Measurements from ENCODE around the gene OR8D1. TPM values are rescaled to one million over a fixed set of nuclear protein-coding genes. Genes with fewer than 3 reads are reported as not detected.
A peak's percentile ranks its signal among the peaks of the same experiment; 100 is the strongest.
"Not testable (repeated sequence)": the region's sequence is repeated elsewhere in the genome, so short reads cannot be mapped to it uniquely, and the experiment has no call there.

Gene OR8D1
- total RNA-seq, 1 donor from 2014 or later, result not detected

DNA sequence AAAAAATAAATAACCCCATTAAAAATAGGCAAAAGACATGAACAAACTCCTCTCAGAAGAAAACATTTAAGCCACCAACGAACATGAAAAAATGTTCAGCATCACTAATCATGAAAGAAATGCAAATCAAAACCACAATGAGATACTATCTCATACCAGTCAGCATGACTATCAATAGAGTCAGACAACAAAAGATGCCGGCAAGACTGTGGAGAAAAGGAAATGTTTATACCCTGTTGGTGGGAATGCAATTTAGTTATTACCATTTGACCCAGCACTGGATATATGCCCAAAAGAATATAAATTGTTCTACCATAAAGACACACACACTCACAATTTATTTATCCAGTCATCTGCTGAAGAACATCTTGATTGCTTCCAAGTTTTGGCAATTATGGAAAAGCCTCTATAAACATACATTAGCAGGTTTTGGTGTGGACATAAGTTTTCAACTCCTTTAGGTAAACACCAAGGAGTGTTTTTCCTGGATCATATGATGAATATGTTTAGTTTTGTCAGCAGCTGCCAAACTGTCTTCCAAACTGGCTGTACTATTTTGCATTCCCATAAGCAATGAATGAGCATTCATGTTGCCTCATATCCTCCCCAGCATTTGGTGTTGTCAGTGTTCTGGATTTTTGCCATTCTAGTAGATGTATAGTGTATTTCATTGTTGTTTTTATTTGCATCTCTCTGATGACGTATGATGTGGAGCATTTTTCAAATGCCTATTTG is 28.0 kb downstream of the OR8D1 start:
- Histone ChIP-seq H3K27me3 (ENCODE audit: control insufficient read depth, insufficient read depth, low read length) (no peaks in the 10 kb centered on the region), H3K4me3 (ENCODE audit: low read depth, low read length) (no peak overlapping the region), H3K36me3 (ENCODE audit: control insufficient read depth, insufficient read depth, low read length) (no peaks in the 10 kb centered on the region)
- no peak for TF ChIP-seq CTCF (IDR thresholded peaks at IDR 0.05; ENCODE audit: insufficient read depth, low read length, poor library complexity, severe bottlenecking)
- no peak for DNase-seq (ENCODE audit: low read depth)

DNA sequence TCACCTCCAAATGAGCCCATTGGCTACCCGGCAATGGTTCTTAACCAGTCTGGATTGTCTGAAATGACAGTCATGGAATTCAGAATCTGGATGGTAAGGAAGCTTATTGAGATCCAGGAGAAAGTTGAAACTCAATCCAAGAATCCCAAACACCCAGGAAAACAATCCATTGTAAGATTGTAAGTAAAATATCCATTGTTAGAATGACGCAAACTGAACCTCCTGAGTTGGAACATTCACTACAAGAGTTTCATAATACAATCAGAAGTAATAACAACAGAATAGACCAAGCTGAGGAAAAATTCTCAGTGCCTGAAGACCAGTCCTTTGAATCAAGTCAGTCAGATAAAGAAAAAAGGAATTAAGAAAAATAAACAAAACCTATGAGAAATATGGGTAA is 35.5 kb downstream of the OR8D1 start:
- Histone ChIP-seq H3K36me3 (ENCODE audit: control insufficient read depth, insufficient read depth, low read length) (no peaks in the 10 kb centered on the region), H3K27me3 (ENCODE audit: control insufficient read depth, insufficient read depth, low read length) (no peaks in the 10 kb centered on the region), H3K4me3 (ENCODE audit: low read depth, low read length) (no peak overlapping the region)
- no peak for DNase-seq (ENCODE audit: low read depth)
- no peak for TF ChIP-seq CTCF (IDR thresholded peaks at IDR 0.05; ENCODE audit: insufficient read depth, low read length, poor library complexity, severe bottlenecking)

DNA sequence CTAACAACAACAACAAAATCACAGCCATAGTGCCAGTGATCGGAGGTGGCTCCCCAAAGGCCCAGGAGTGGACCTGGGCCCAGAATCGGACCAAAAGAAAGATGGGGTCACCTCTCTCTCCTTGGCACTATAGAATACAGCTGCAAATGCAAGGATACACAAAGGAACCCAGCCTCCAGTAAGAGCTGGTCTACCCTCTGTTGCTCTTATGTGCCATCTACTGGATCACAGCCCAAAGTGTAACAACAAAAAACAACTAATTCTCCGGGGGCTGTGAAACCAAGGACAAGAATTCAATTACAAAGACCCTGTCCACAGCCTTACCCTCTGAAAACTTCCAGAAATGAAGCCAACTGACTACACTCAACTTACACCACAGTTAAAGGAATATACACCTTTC is 35.9 kb downstream of the OR8D1 start:
- no peaks in the 10 kb centered on the region for H3K36me3 ChIP-seq (ENCODE audit: control insufficient read depth, insufficient read depth, low read length)
- no peaks in the 10 kb centered on the region for H3K27me3 ChIP-seq (ENCODE audit: control insufficient read depth, insufficient read depth, low read length)
- no peak overlapping the region for H3K4me3 ChIP-seq (ENCODE audit: low read depth, low read length)
- peak; percentile 13 for TF ChIP-seq CTCF (IDR thresholded peaks at IDR 0.05; ENCODE audit: insufficient read depth, low read length, poor library complexity, severe bottlenecking)
- DNase-seq (ENCODE audit: low read depth), result no peak

DNA sequence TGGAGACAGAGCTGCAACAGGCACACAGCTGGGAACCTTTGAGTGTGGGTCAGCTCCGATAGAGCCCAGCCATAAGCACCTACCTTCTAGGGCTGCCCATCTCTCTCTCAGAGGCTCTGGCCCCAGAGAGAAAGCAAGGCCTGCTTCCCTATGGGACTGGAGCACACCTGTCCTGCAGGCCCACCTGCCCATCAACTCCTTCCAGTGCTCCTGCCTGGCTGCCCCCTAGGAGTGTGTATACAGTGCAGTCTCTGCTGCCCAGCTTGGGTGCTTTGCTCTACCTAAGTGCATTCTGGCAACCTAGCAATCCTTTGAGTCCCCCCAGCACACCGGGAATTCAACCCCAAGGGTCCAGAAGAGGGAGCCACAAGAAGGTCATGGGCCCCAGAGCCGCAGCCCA is 36.5 kb downstream of the OR8D1 start:
- TF ChIP-seq CTCF (IDR thresholded peaks at IDR 0.05; ENCODE audit: insufficient read depth, low read length, poor library complexity, severe bottlenecking), result no peak
- DNase-seq (ENCODE audit: low read depth), result no peak
- Histone ChIP-seq H3K36me3 (ENCODE audit: control insufficient read depth, insufficient read depth, low read length) (no peaks in the 10 kb centered on the region), H3K27me3 (ENCODE audit: control insufficient read depth, insufficient read depth, low read length) (no peaks in the 10 kb centered on the region), H3K4me3 (ENCODE audit: low read depth, low read length) (no peak overlapping the region)

DNA sequence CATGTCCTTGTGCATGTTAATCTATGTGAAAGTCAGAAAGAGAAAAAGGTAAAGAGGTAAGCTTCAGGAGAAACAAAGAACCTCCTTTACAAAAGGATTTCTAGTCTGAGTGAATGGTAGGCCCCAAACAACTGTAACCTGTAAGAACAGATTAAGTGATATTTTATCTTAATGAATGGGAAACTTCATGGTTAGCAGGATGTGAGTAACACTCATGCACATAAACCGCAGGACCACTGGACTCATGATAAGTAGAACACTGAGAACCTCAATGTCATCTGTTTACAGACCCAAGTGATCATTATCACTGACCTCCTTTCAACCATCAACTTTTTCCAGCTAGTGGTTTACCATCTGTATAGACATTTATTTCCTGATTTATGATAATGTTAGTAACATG is 37.7 kb downstream of the OR8D1 start:
- DNase-seq (ENCODE audit: low read depth), result no peak
- TF ChIP-seq CTCF (IDR thresholded peaks at IDR 0.05; ENCODE audit: insufficient read depth, low read length, poor library complexity, severe bottlenecking), result no peak
- H3K4me3 ChIP-seq (ENCODE audit: low read depth, low read length), result no peak overlapping the region
- H3K36me3 ChIP-seq (ENCODE audit: control insufficient read depth, insufficient read depth, low read length), result no peaks in the 10 kb centered on the region
- no peaks in the 10 kb centered on the region for H3K27me3 ChIP-seq (ENCODE audit: control insufficient read depth, insufficient read depth, low read length)

DNA sequence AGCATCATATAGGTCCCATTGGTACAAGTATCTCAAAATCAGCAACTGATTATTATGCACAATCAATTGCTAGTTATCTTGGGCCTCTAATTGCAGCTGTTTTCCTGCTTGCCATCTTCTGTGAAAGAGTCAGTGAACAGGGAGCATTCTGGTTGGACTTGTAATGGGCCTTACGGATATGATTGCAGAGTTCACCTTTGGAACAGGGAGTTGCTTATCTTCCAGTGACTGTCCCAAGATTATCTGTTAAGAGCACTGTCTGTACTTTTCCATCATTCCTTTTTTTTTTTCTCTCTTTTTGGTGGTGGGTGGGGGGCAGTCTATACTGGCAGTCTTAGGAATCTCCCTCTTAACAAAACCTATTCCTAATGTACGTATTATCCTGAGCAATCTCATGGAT is 39.7 kb downstream of the OR8D1 start:
- Histone ChIP-seq H3K27me3 (ENCODE audit: control insufficient read depth, insufficient read depth, low read length) (no peaks in the 10 kb centered on the region), H3K4me3 (ENCODE audit: low read depth, low read length) (no peak overlapping the region), H3K36me3 (ENCODE audit: control insufficient read depth, insufficient read depth, low read length) (no peaks in the 10 kb centered on the region)
- no peak for TF ChIP-seq CTCF (IDR thresholded peaks at IDR 0.05; ENCODE audit: insufficient read depth, low read length, poor library complexity, severe bottlenecking)
- DNase-seq (ENCODE audit: low read depth), result no peak

DNA sequence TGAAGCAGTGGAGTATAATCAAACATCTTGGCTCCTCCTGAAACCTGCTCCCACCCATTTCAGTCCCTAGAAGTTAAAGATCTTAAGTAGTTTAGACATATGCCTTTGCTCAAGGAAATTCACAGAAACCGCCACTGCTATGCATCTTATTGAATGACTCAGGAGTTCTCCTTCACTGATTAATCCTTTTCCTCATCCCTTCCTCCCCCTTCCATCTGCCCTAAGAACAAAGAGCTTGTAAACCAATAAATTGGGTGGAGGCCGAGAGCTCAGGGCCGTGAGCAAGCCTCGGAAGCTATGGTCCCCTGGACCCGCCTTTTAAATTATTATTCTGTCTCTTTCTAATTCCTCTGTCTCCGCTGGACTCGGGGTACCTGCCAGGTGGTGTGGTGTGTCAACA is 42.9 kb downstream of the OR8D1 start:
- H3K4me3 ChIP-seq (ENCODE audit: low read depth, low read length); DNase-seq (ENCODE audit: low read depth): not testable (repeated sequence)

GRCh38 chr11:124265041-124265440 is 48.7 kb downstream of the OR8D1 start:
- not testable (repeated sequence) for H3K4me3 ChIP-seq (ENCODE audit: low read depth, low read length); H3K36me3 ChIP-seq (ENCODE audit: control insufficient read depth, insufficient read depth, low read length); H3K27me3 ChIP-seq (ENCODE audit: control insufficient read depth, insufficient read depth, low read length); DNase-seq (ENCODE audit: low read depth)

More for the DNA sequence above, 42.9 kb downstream of the OR8D1 start:
- H3K36me3 ChIP-seq (ENCODE audit: control insufficient read depth, insufficient read depth, low read length); H3K27me3 ChIP-seq (ENCODE audit: control insufficient read depth, insufficient read depth, low read length): not testable (repeated sequence)
